Measurements from ENCODE around the gene TMC7.
"Not testable (repeated sequence)": the region's sequence is repeated elsewhere in the genome, so short reads cannot be mapped to it uniquely, and the experiment has no call there.

Gene TMC7

GRCh38 chr16:18983565-18984434, at the start of gene TMC7:
Gene TMC7 (plus strand): TSS chr16:18983934. CDS start chr16:18984064, 130 bp downstream.
- DNase-seq (ENCODE audit: low read depth in 1 of 2, low spot score in 1 of 2) = no peak

GRCh38 chr16:18936727-18937340, 46.9 kb upstream of the TMC7 start:
- no peak for DNase-seq (ENCODE audit: low read depth in 1 of 2, low spot score in 1 of 2)

- no peak for DNase-seq (ENCODE audit: low read depth in 1 of 2, low spot score in 1 of 2)
Observed at GRCh38 chr16:18937390-18937789, 46.3 kb upstream of the TMC7 start.

- DNase-seq (ENCODE audit: low read depth in 1 of 2, low spot score in 1 of 2) = no peak
Observed at GRCh38 chr16:18938986-18939385, 44.7 kb upstream of the TMC7 start.

GRCh38 chr16:18941471-18941870, 42.3 kb upstream of the TMC7 start:
- DNase-seq (ENCODE audit: low read depth in 1 of 2, low spot score in 1 of 2) = no peak

GRCh38 chr16:18942061-18942460, 41.7 kb upstream of the TMC7 start:
- DNase-seq (ENCODE audit: low read depth in 1 of 2, low spot score in 1 of 2) = no peak

GRCh38 chr16:18943414-18943813, 40.3 kb upstream of the TMC7 start:
- no peak for DNase-seq (ENCODE audit: low read depth in 1 of 2, low spot score in 1 of 2)

- DNase-seq (ENCODE audit: low read depth in 1 of 2, low spot score in 1 of 2) = no peak
Observed at GRCh38 chr16:18945233-18945632, 38.5 kb upstream of the TMC7 start.

- no peak for DNase-seq (ENCODE audit: low read depth in 1 of 2, low spot score in 1 of 2)
Observed at GRCh38 chr16:18948372-18949020, 35.2 kb upstream of the TMC7 start.

- DNase-seq (ENCODE audit: low read depth in 1 of 2, low spot score in 1 of 2) = no peak
Observed at GRCh38 chr16:18950469-18951185, 33.1 kb upstream of the TMC7 start.

- DNase-seq (ENCODE audit: low read depth in 1 of 2, low spot score in 1 of 2) = no peak
Observed at GRCh38 chr16:18953547-18953946, 30.2 kb upstream of the TMC7 start.

- not testable (repeated sequence) for DNase-seq (ENCODE audit: low read depth in 1 of 2, low spot score in 1 of 2)
Observed at GRCh38 chr16:18955874-18956580, 27.7 kb upstream of the TMC7 start.

- not testable (repeated sequence) for DNase-seq (ENCODE audit: low read depth in 1 of 2, low spot score in 1 of 2)
Observed at GRCh38 chr16:18956658-18957241, 27.0 kb upstream of the TMC7 start.

GRCh38 chr16:18958621-18959029, 25.1 kb upstream of the TMC7 start:
- DNase-seq (ENCODE audit: low read depth in 1 of 2, low spot score in 1 of 2) = no peak

GRCh38 chr16:18959031-18959505, 24.7 kb upstream of the TMC7 start:
- DNase-seq (ENCODE audit: low read depth in 1 of 2, low spot score in 1 of 2) = no peak

- no peak for DNase-seq (ENCODE audit: low read depth in 1 of 2, low spot score in 1 of 2)
Observed at GRCh38 chr16:18965555-18965954, 18.2 kb upstream of the TMC7 start.

GRCh38 chr16:18966791-18967190, 16.9 kb upstream of the TMC7 start:
- no peak for DNase-seq (ENCODE audit: low read depth in 1 of 2, low spot score in 1 of 2)

GRCh38 chr16:18969050-18969854, 14.5 kb upstream of the TMC7 start:
- peak; percentile 59 to 72 for DNase-seq (ENCODE audit: low read depth in 1 of 2, low spot score in 1 of 2)

- no peak for DNase-seq (ENCODE audit: low read depth in 1 of 2, low spot score in 1 of 2)
Observed at GRCh38 chr16:18969855-18970240, 13.9 kb upstream of the TMC7 start.

Data from stimulated activated CD4-positive, alpha-beta T cell treated with anti-CD3 and anti-CD28 coated beads, Interleukin-15, amount 100 ng/mL, for 1 hour (primary cell).